HCT116 (cell line): Measurements from ENCODE around the gene PLCD1.

Experiments
- ATF3 ChIP-seq: IDR thresholded peaks from 2 replicates; pipeline ENCODE4 v1.6.1; 2012
- CBX3 ChIP-seq: IDR thresholded peaks from 2 replicates; pipeline ENCODE4 v1.6.1; 2012; ENCODE audit warnings: low read depth
- CEBPB ChIP-seq: IDR thresholded peaks from 2 replicates; pipeline ENCODE4 v1.6.1; 2012; ENCODE audit warnings: low read depth
- CTCF ChIP-seq, 3 experiments: fragments of 200-600 bp in 1 of 3; sonication (generic) in 1 of 3; IDR thresholded peaks in 2 of 3; conservative IDR thresholded peaks in 1 of 3; 2 replicates each; pipeline ENCODE4 v1.5.1; 2012 to 2017; ENCODE audit warnings: low read depth in 2 of 3, low read length in 2 of 3, antibody characterized with exemption in 1 of 3, borderline replicate concordance in 1 of 3, control low read depth in 1 of 3, mild to moderate bottlenecking in 1 of 3, mixed read lengths in 1 of 3, mixed run types in 1 of 3, moderate library complexity in 1 of 3; ENCODE audit not compliant: insufficient read depth in 1 of 3
- ELF1 ChIP-seq: IDR thresholded peaks from 2 replicates; pipeline ENCODE4 v1.6.1; 2012; ENCODE audit warnings: low read depth, borderline replicate concordance
- EZH2 ChIP-seq: fragments of 200-600 bp; sonication (generic); IDR thresholded peaks from 2 replicates; pipeline ENCODE4 v1.6.1; 2017; ENCODE audit warnings: antibody characterized with exemption, mixed run types
- EZH2phosphoT487 ChIP-seq: fragments of 200-600 bp; IDR thresholded peaks from 2 replicates; pipeline ENCODE4 v1.6.1; 2018; ENCODE audit warnings: antibody characterized with exemption, borderline replicate concordance
- JUND ChIP-seq: IDR thresholded peaks from 2 replicates; pipeline ENCODE4 v1.6.1; 2012
- MAX ChIP-seq: IDR thresholded peaks from 2 replicates; pipeline ENCODE4 v1.6.1; 2012
- POLR2A ChIP-seq: IDR thresholded peaks from 2 replicates; pipeline ENCODE4 v1.7.0; 2011; ENCODE audit warnings: borderline replicate concordance; ENCODE audit not compliant: insufficient read depth, insufficient read length; ENCODE audit errors: extremely low read depth
- POLR2AphosphoS5 ChIP-seq: IDR thresholded peaks from 2 replicates; pipeline ENCODE4 v1.6.1; 2011; ENCODE audit warnings: mild to moderate bottlenecking, low read depth, low read length, moderate library complexity
- SIN3A ChIP-seq: IDR thresholded peaks from 2 replicates; pipeline ENCODE4 v1.6.1; 2012; ENCODE audit warnings: low read depth
- ZFX ChIP-seq: fragments of 450-650 bp; IDR thresholded peaks from 2 replicates; pipeline ENCODE4 v1.6.1; 2017

- TF ChIP-seq POLR2A (no peak), MAX (no peak), EZH2 (no peak), CTCF (IDR thresholded peaks at IDR 0.05 in 2 of 3, conservative IDR thresholded peaks at IDR 0.05 in 1 of 3; ENCODE audit: borderline replicate concordance in 1 of 3, insufficient read depth in 1 of 3, low read depth in 2 of 3, low read length in 2 of 3) (no peak), ZFX (no peak), ELF1 (no peak), CEBPB (no peak), EZH2phosphoT487 (no peak), SIN3A (no peak), CBX3 (no peak), ATF3 (no peak), JUND (no peak), POLR2AphosphoS5 (no peak)
Observed at GRCh38 chr3:38021196-38021595, 8.2 kb downstream of the PLCD1 start.
